Activated CD4-positive, CD25-positive, alpha-beta regulatory T cell treated with anti-CD3 and anti-CD28 coated beads, Interleukin-2, amount 50 U/mL, for 16 hours (primary cell): ENCODE measurements around the gene CALML4.
A peak's percentile ranks its signal among the peaks of the same experiment; 100 is the strongest.
"Not testable (repeated sequence)": the region's sequence is repeated elsewhere in the genome, so short reads cannot be mapped to it uniquely, and the experiment has no call there.

ENCODE experiments used
- DNase-seq: peaks from one replicate; pipeline ENCODE4 v3.0.0-alpha.2; 2020; ENCODE audit warnings: low read depth, low spot score

The CALML4 gene

GRCh38 chr15:68204776-68205557 is at the start of gene CALML4:
Gene CALML4, minus strand, starts transcription at chr15:68205332. Its CDS starts 85 bp downstream, at chr15:68205247.
- no peak for DNase-seq

GRCh38 chr15:68252925-68253534 is 47.9 kb upstream of the CALML4 start:
- peak; percentile 18 for DNase-seq

GRCh38 chr15:68249058-68249713 is 44.1 kb upstream of the CALML4 start:
- DNase-seq = no peak

- DNase-seq = no peak
Measured at GRCh38 chr15:68244235-68244634, 39.1 kb upstream of the CALML4 start.

GRCh38 chr15:68241088-68241935 is 36.2 kb upstream of the CALML4 start:
- no peak for DNase-seq

- no peak for DNase-seq
Measured at GRCh38 chr15:68239025-68239424, 33.9 kb upstream of the CALML4 start.

GRCh38 chr15:68235022-68235421 is 29.9 kb upstream of the CALML4 start:
- DNase-seq = no peak

- not testable (repeated sequence) for DNase-seq
Measured at GRCh38 chr15:68234520-68234919, 29.4 kb upstream of the CALML4 start.

GRCh38 chr15:68234060-68234459 is 28.9 kb upstream of the CALML4 start:
- DNase-seq = no peak

GRCh38 chr15:68232937-68233336 is 27.8 kb upstream of the CALML4 start:
- DNase-seq = no peak

- DNase-seq = no peak
Measured at GRCh38 chr15:68232449-68232848, 27.3 kb upstream of the CALML4 start.

- DNase-seq = no peak
Measured at GRCh38 chr15:68231102-68231818, 26.1 kb upstream of the CALML4 start.

GRCh38 chr15:68230157-68231100 is 25.3 kb upstream of the CALML4 start:
- DNase-seq = no peak

- peak; percentile 55 for DNase-seq
Measured at GRCh38 chr15:68229386-68230156, 24.4 kb upstream of the CALML4 start, which contains the start of gene CLN6. Gene CLN6, minus strand, starts transcription at chr15:68229728. Its CDS starts 144 bp downstream, at chr15:68229584.

GRCh38 chr15:68228971-68229385 is 23.8 kb upstream of the CALML4 start:
- DNase-seq = no peak

GRCh38 chr15:68228143-68228970 is 23.2 kb upstream of the CALML4 start:
- no peak for DNase-seq

GRCh38 chr15:68227643-68228142 is 22.6 kb upstream of the CALML4 start:
- DNase-seq = no peak

GRCh38 chr15:68225442-68225841 is 20.3 kb upstream of the CALML4 start:
- not testable (repeated sequence) for DNase-seq
